NCI-H446 treated with DMSO at 0.1 percent for 48 hours (cell line): ENCODE data around the gene CR2.
"Not testable (repeated sequence)": the region's sequence is repeated elsewhere in the genome, so short reads cannot be mapped to it uniquely, and the experiment has no call there.

Source experiments
- DNase-seq: peaks from one replicate; lab custom pipeline; 2025; lab: John Stamatoyannopoulos, UW

Gene CR2

GRCh38 chr1:207444514-207445217, 9.5 kb upstream of the CR2 start:
- no peak for DNase-seq

DNA sequence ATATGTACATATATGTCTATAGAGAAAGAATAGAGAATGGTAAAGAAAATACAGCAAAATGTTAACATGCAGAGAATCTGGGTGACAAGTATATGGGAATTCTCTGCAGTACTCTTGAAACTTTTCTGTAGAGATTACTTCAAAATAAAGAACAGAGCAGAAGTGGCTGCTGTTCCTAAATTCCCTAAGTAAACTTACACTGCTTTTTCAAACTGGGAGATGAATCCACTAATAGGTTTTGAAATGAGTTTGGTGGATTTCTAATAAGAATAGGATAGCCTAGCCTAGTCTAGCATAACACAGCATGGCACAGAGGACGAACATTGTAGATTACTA, 450 bp upstream of the CR2 start:
- no peak for DNase-seq

- no peak for DNase-seq
Measured at GRCh38 chr1:207455183-207455754, 1.1 kb downstream of the CR2 start.

- no peak for DNase-seq
Measured at GRCh38 chr1:207458414-207458813, 4.3 kb downstream of the CR2 start.

GRCh38 chr1:207459008-207459407, 4.9 kb downstream of the CR2 start:
- no peak for DNase-seq

GRCh38 chr1:207461649-207462048, 7.5 kb downstream of the CR2 start:
- no peak for DNase-seq

DNA sequence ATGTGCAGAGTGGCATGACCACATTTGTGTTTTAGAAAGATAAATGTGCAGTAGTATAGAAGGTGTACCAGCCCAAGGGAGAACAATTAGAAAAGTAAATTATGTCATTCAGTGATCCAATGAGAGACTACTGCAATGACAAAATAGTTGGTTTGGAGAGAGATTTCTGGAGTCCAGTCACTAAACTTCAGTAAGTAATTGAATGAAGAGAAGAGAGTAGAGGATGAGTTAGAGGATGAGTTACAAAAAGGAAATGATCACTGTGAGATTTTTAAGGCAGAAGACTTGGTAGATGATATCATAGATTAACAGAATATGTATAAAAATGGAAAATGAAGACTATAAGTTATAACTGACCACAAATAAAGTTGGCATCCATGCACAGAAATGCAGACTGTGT, 8.4 kb downstream of the CR2 start:
- DNase-seq, result no peak

GRCh38 chr1:207463021-207463420, 8.9 kb downstream of the CR2 start:
- no peak for DNase-seq

- no peak for DNase-seq
Measured at GRCh38 chr1:207463571-207463970, 9.4 kb downstream of the CR2 start.

- DNase-seq, result no peak
Measured at GRCh38 chr1:207470927-207471326, 16.8 kb downstream of the CR2 start.

GRCh38 chr1:207474210-207474609, 20.1 kb downstream of the CR2 start:
- DNase-seq, result no peak

- DNase-seq, result no peak
Measured at GRCh38 chr1:207486198-207486597, 32.1 kb downstream of the CR2 start.

- no peak for DNase-seq
Measured at GRCh38 chr1:207487636-207488035, 33.5 kb downstream of the CR2 start.

- DNase-seq, result no peak
Measured at GRCh38 chr1:207493212-207493611, 39.1 kb downstream of the CR2 start.

DNA sequence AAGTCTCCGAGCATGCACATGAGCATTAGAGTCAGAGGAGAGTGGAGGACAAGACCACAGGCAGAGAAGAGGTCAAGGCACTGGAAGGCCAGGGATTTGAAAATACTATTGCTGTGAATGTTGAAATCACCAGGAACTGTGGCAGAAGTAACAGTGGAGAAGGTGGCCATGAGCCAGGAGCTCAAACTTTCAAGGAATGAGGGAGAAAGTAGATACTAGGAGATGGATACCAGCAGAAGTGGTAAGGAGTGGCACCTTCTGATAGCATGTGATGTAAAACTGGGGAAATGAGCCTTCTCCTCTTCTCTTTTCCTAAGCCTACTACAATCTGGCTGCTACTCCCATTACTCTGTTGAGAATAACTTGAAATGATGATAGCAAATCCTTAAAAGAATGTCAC, 40.0 kb downstream of the CR2 start:
- DNase-seq, result no peak

DNA sequence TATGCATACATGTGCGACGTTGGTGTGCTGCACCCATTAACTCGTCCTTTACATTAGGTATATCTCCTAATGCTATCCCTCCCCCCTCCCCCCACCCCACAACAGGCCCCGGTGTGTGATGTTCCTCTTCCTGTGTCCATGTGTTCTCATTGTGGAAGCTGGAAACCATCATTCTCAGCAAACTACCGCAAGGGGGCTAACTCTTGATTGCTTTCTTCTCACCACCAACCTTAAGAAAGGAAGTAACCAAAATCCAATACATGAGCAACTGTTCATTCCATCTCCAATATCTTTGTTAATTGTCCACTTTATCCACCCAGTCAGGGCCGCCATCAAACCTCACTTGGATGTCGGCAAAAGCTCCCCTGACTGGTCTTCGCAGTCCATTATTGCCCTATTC, 41.2 kb downstream of the CR2 start:
- not testable (repeated sequence) for DNase-seq

GRCh38 chr1:207495801-207496792, 42.0 kb downstream of the CR2 start, which contains the start of gene CR1:
Gene CR1 (plus strand): TSS chr1:207496157. CDS start chr1:207496268, 111 bp downstream.
- no peak for DNase-seq

- no peak for DNase-seq
Measured at GRCh38 chr1:207497941-207498340, 43.8 kb downstream of the CR2 start.

DNA sequence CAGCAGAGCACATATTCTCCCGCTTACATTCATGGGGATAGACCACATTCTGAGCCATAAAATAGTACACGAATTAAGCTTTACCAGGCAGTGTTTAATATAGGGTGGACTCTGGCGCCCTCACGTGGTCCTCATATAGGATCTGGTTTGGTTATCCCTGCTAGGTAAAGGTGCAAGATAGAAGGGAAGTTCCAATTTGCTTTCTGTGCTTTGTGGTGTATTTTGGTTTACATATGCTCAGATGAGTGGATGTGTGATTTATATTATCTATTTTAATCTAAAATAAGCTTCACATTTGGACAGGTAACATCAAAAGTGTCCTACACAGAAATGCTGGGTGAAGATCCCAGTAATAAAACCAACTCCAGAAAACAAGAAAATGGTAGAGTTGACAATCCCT, 45.4 kb downstream of the CR2 start:
- DNase-seq, result peak; percentile 35

GRCh38 chr1:207500306-207500705, 46.2 kb downstream of the CR2 start:
- DNase-seq, result no peak

DNA sequence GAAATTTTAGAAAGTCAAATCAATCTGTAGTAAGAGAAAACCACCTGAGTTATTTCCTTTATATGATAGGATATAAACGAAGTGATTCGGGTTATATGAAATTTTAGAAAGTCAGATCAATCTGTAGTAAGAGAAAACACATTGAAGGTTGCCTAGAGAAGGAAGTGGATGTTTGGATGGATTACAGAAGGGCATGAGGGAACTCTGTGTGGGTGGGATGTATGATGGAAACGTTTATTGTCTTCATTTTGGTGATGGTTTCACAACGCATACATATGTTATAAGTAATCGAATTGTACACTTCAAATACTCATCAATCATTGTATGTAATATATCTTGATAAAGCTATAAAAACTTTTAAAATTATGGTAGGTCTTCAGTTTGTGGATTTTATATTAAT, 46.9 kb downstream of the CR2 start:
- no peak for DNase-seq

- no peak for DNase-seq
Measured at GRCh38 chr1:207502726-207503125, 48.6 kb downstream of the CR2 start.

GRCh38 chr1:207503950-207504349, 49.8 kb downstream of the CR2 start:
- no peak for DNase-seq
